Measurements from ENCODE around the gene CHAD. TPM values are rescaled to one million over a fixed set of nuclear protein-coding genes. Genes with fewer than 3 reads are reported as not detected.
A peak's percentile ranks its signal among the peaks of the same experiment; 100 is the strongest.

Gene CHAD
- total and polyA plus RNA-seq, 2 of the 4 experiments (the other 2 are of a cell fraction): 0.03 TPM; not detected in 1

DNA sequence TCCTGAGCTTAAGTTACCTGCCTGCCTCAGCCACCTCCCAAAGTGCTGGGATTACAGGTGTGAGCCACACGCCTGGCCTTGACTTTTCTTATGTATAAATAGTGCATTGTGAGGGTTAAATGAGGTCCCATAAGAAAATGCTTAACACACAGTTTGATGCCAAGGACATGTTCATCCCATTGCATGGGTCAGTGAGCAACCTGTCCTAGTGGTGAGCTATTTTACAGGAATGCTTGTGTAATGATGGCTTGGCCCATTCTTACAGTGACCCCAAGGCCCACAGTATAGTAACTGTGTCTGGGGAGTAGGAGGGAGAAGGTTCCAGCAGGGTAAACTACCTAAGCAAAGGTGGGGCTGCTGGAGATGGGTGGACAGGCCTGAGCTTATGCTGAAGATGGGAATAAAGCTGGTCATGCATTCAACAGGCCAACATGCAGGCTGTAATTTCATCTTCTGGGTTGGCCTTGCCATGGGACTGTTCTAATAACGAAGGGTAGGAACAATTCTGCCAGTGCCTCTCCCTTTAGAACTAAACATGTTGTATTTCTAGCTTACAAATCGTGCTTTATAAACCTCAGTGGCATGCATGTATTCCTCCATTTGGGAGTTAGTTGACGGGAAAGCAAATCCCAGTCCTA, 36.4 kb downstream of the CHAD start:
- Histone ChIP-seq H3K27ac (ENCODE audit: insufficient read depth, low read length) (no peak overlapping the region), H3K9me3 (ENCODE audit: control insufficient read depth, insufficient read depth, low read length) (no peaks in the 10 kb centered on the region), H2BK120ac (ENCODE audit: low read depth, low read length) (no peak overlapping the region), H4K8ac (ENCODE audit: low read depth in 2 of 2, low read length in 2 of 2) (no peak overlapping the region), H2BK15ac (ENCODE audit: low read depth, low read length) (no peak overlapping the region), H3K14ac (replicated peaks; ENCODE audit: low read depth, low read length) (no peak overlapping the region), H3K36me3 (ENCODE audit: control insufficient read depth, insufficient read depth, low read length) (peaks cover 3% of the 10 kb centered on the region; the same call in 1 of the 2 replicates), H2AK9ac (replicated peaks; ENCODE audit: low read depth, low read length, poor library complexity) (no peak overlapping the region), H2BK5ac (ENCODE audit: low read depth, low read length, poor library complexity, severe bottlenecking) (no peak overlapping the region), H2BK20ac (ENCODE audit: low read depth, low read length) (no peak overlapping the region), H3K4me3 (ENCODE audit: insufficient read depth, low read depth, low read length) (no peak overlapping the region), H3K18ac (ENCODE audit: low read depth, low read length) (no peak overlapping the region), H3K27me3 (ENCODE audit: control insufficient read depth, insufficient read depth, low read length) (no peaks in the 10 kb centered on the region), H2AK5ac (ENCODE audit: low read depth, low read length) (no peak overlapping the region), H3K4me1 (ENCODE audit: control insufficient read depth, insufficient read depth, low read length) (peaks cover 3% of the 10 kb centered on the region), H3K9ac (ENCODE audit: low read depth, low read length) (no peak overlapping the region), H3K79me1 (ENCODE audit: low read depth in 1 of 2, low read length in 2 of 2) (peaks cover 6 to 45% of the 10 kb centered on the region in 2 experiments; a peak in 3 of 4 replicates), H3K23ac (ENCODE audit: low read depth, low read length) (no peak overlapping the region), H3K9me1 (ENCODE audit: insufficient read depth, low read length) (peaks cover 12% of the 10 kb centered on the region), H4K5ac (ENCODE audit: low read depth, low read length) (no peak overlapping the region), H4K91ac (ENCODE audit: insufficient read depth, low read depth, low read length) (no peak overlapping the region), H3K56ac (ENCODE audit: extremely low read depth, insufficient read depth, low read length) (no peak overlapping the region), H2AFZ (replicated peaks; ENCODE audit: low read length, poor library complexity) (no peak overlapping the region), H3K4ac (ENCODE audit: low read depth, low read length) (no peak overlapping the region), H4K20me1 (ENCODE audit: insufficient read depth, low read length) (no peaks in the 10 kb centered on the region), H3K4me2 (ENCODE audit: low read depth, low read length) (no peak overlapping the region)
- no CpG with 5 or more reads among the region's 4 CpGs for WGBS, 2 experiments (ENCODE audit: extremely low coverage in 2 of 2, insufficient read length in 1 of 2)
- no peak for ATAC-seq (ENCODE audit: low read depth)
- intact Hi-C loops (cut with micrococcal nuclease) (no loop called here), in situ Hi-C loops (cut with MboI; ENCODE audit: low sequenced_read_pairs) (no loop called here), dilution Hi-C loops (cut with HindIII; ENCODE audit: low sequenced_read_pairs, unreplicated experiment) (no loop called here)
- TSS peak; percentile 23 for BruUV-seq (replicated peaks)
- ChIA-PET POLR2A (ENCODE audit: unreplicated experiment) (no interaction called here), CTCF (interaction anchor here (0.5 kb wide), 1 partner anchor 14 kb away, joined by 4 read pairs; no protein-coding TSS in a partner anchor)
- TF ChIP-seq CHD1 (IDR thresholded peaks at IDR 0.05; ENCODE audit: low read depth, low read length) (no peak), MAFK (IDR thresholded peaks at IDR 0.05; ENCODE audit: low read depth, low read length) (no peak), NFE2L2 (IDR thresholded peaks at IDR 0.05; ENCODE audit: low read depth, low read length) (no peak), POLR2A (IDR thresholded peaks at IDR 0.05; ENCODE audit: low read depth, low read length) (no peak), BHLHE40 (IDR thresholded peaks at IDR 0.05; ENCODE audit: low read depth, low read length) (no peak), RFX5 (IDR thresholded peaks at IDR 0.05; ENCODE audit: low read depth, low read length) (no peak), CEBPB (IDR thresholded peaks at IDR 0.05; ENCODE audit: low read depth, low read length) (no peak), MXI1 (IDR thresholded peaks at IDR 0.05; ENCODE audit: borderline replicate concordance, low read depth, low read length) (no peak), CTCF (conservative IDR thresholded peaks at IDR 0.05; ENCODE audit: low read depth, low read length) (no peak)
- TF ChIP-seq, protein P1, sequence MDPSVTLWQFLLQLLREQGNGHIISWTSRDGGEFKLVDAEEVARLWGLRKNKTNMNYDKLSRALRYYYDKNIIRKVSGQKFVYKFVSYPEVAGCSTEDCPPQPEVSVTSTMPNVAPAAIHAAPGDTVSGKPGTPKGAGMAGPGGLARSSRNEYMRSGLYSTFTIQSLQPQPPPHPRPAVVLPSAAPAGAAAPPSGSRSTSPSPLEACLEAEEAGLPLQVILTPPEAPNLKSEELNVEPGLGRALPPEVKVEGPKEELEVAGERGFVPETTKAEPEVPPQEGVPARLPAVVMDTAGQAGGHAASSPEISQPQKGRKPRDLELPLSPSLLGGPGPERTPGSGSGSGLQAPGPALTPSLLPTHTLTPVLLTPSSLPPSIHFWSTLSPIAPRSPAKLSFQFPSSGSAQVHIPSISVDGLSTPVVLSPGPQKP (IDR thresholded peaks at IDR 0.05; ENCODE audit: borderline replicate concordance, low read depth, low read length): no peak
- TF ChIP-seq, protein P2, sequence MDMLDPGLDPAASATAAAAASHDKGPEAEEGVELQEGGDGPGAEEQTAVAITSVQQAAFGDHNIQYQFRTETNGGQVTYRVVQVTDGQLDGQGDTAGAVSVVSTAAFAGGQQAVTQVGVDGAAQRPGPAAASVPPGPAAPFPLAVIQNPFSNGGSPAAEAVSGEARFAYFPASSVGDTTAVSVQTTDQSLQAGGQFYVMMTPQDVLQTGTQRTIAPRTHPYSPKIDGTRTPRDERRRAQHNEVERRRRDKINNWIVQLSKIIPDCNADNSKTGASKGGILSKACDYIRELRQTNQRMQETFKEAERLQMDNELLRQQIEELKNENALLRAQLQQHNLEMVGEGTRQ (IDR thresholded peaks at IDR 0.05; ENCODE audit: low read depth, low read length): no peak
- DNase-seq: no peak
